Measurements from ENCODE around the gene IL10RA.

DNA sequence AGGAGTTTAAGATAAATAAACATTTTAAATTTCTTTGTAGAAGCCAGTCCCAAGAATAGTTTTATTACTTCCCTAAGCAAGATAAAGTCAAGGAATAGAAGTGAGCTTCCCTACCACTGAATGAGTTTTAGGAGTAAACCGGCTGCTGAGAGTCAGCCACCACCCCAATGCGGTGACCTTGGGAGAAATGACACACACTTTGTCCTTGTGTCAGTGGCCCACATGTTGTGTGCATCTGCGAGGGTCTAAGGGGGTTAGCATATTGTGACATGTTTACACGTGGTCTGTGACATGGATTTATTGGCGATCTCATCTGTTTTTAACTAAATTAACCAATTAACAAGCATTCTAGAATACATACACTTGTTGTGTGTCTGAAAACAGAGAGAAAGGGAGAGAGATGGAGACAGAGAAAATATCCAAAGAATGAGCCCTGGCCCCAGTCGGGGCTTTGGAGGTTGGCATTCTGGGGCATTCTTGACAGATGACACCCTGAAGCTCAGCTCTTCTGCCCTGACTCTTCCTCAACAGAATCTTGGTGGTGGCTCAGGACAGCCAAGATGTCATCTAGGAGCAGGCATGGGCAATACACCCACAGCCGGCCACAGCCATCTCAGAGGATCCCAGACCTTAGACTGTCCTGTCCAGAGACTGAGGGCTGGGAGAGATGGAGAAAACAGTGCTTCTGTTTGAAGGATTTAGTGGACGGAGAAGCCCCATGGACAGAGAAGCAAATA lies 60.9 kb downstream of the IL10RA start:
- TF ChIP-seq CTCF (conservative IDR thresholded peaks at IDR 0.05 in 1 of 2, IDR thresholded peaks at IDR 0.05 in 1 of 2; ENCODE audit: extremely low read depth in 1 of 2, insufficient read depth in 1 of 2, low read depth in 1 of 2, low read length in 2 of 2) (no peak), EZH2 (IDR thresholded peaks at IDR 0.05; ENCODE audit: borderline replicate concordance, low read length) (no peak)

All from mammary epithelial cell (primary cell).